ENCODE data around the gene ITGB5.

The ITGB5 gene

DNA sequence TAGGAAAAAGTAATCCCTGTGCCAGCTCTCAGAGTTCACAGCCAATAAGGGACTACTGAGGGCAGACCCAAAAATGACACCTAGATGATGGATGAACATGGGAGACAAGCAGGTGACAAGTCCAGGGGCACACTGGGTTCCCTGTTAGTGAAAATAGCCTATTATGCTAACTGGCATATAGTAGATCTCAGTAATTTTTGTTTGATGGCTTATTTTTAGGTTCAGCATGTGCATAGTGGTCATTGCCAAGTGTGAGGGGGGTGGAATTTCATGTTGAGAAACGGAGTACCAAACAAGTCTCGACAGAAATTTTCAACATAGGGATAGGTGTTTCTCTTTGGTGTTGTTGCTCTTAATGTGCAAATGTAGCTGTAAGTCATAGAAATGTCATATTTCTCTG, 6.4 kb upstream of the ITGB5 start:
- DNase-seq (ENCODE audit: low read depth): no peak

DNA sequence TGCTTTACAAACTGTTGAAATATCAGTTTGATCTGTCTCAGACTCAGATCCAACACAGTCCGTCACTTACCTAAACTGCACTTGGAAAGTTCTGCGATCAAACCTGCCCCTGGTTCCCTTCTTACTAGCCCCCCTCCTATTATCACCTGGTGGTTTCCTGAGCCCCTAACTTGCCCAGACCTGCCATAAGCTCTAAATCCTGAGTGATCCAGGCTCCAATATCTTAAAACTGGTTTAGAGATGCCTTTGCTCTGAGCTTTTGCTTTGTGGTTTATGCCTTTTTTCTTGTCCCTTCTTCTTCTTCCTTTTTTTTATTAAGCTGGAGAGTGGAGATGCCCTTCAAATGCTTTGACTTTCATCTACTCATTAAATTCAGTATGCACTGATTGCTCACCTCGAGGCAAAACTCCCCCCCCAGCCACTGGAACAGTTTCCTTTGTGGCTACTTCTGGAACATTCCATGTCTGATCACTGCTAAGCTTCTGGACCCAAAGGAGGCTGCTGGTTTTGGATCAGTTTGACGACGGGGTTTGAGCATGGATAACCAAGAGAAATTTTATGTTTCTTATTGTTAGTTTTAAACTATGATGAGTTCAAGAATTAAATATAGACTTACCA, 3.5 kb upstream of the ITGB5 start:
- DNase-seq (ENCODE audit: low read depth): no peak

DNA sequence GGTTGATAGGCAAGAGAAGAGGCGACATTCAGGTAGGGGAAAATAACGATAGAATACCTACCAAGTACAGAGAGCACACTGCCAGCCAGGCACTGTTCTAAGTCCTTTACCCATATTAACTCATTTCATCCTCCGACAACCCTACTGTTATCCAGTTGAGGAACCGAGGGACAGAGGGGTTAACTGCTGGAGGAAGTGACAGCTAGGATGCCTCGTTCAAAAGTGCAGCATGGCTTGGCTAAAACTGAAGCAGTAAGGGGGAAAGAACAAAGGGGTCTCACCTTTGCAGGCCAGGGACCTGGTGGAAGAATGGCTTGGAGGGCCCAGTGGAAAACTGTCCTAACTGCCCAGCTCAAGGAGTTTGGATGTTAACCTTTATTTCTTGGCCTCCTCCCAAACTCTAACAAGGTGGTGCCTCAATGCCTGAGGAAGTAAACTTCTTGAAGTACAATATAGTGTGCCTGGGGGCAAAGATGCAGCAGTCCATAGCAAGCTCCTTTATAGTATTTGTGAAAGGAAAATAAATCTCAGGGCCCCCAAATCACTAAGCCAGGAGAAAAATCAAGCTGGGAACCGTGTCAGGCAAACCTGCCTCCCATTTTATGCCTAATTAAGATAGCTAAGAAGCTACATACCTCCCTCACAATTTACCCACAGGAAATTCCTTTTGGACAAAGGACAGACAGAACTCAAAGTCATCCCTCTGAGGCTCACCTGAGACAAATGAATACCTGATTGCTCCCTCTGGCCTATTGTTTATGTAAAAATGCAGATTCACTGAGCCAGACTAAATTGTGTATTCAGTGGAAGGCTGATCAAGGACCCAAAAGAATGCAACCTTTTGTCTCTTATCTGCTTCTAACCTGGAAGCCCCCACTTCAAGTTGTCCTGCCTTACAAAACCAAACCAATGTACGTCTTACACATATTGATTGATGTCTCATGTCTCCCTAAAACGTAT, 1.6 kb upstream of the ITGB5 start:
- DNase-seq (ENCODE audit: low read depth): no peak

DNA sequence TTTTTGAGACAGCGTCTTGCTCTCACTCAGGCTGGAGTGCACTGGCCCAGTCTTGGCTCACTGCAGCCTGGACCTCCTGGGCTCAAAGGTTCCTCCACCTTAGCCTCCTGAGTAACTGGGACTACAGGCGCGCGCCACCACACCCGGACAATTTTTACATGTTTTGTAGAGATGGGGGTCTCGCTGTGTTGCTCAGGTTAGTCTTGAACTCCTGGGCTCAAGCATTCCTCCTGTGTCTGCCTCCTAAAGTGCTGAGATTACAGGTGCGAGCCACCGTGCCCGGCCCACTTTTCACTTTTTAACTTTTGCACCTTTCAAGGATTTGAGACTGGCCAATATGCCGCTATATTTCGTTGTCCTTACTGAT, 750 bp upstream of the ITGB5 start:
- DNase-seq (ENCODE audit: low read depth): no peak

DNA sequence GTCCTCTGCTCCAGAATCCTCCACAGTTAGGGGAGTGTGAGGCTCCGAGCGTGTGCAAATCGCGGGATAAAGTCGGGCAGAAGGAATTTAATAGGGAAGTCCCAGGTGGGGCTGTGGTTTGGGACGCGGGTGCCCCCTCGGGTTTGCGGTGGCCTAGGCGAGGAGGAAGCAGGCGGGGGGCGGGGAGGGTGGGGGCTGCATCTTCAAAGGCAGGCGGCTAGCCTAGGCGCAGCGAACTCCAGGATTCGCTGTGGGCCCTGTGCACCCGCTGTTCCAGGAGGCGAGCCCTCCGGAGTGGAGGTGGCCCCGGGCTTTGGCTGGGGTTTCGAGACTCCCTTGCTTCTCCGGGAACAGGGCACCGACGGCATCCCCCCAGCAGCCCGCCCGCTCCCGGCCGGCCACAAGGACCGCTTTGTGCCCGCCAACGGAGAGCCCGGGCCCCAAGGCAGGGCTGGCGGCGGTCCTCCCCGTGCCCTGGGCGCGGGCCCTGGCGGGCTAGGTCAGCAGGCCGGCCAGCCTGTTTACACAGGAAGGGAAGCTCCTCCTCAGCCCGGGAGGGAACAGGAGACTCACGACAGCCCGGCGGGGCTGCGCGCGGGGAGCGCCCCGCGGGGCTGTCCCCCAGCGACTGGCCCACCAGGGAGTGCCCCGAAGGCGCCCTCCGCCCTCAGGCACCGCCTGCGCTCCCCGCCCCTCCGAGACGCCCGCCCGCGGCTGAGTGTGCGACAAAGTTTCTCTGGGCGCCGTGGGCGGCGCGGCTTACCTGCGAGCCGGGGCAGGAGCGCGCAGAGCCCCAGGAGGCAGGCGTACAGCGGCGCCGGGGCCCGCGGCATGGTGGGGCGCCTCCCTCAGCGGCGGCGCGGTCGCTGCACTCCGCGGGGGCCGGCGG, 753 bp downstream of the ITGB5 start:
- no peak for DNase-seq (ENCODE audit: low read depth)

DNA sequence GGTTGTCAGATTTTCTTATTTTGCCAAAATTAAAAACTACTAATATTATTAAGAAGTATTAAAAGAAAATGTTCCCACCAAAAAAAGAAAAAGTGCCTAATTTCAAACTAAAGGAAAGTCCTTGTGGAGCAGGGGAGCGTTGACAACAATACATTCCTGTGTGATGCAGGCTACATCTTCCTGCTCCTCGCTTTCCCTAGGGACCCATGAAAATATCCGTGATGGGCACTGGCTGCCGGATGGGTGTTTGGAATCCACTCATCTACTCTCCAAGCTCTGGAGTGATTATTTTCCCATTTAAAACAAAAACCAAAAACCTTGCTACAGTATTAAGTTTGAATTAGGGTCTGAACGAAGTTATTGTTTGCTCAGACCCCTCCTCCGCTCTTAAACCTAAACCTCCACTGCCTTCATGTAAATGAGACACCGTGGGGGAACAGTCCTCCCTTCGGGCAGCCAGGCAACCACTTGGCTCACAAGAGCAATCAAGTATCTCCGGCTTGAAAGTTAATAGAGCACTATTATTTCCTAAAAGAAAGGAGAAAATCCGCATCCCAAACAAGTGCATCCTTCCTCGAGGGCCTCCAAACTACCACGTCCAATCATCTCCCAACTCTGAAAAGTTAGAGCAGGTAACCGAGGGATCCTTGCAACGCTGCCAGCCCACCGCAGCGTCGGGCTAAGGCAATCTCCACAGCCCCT, 1.5 kb downstream of the ITGB5 start:
- no peak for DNase-seq (ENCODE audit: low read depth)

DNA sequence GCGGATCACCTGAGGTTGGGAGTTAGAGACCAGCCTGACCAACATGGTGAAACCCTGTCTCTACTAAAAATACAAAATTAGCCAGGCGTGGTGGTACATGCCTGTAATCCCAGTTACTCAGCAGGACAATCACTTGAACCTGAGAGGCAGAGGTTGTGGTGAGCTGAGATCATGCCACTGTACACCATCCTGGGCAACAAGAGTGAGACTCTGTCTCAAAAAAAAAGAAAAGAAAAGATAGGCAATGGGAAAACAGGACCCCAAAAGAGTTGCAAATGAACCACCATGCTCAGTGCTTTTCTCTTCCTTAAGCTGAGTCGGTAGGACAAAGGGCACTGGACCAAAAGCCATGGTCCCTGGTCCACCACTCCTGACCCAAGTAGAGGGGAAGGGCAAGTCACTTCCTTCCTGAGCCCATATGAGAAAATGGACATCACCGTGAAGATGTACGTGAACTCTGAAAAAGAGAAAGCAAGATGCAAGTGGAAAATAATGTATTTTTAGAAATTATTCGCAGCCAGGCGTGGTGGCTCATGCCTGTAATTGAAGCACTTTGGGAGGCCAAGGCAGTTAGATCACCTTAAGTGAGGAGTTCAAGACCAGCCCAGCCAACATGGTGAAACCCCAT, 2.6 kb downstream of the ITGB5 start:
- no peak for DNase-seq (ENCODE audit: low read depth)

DNA sequence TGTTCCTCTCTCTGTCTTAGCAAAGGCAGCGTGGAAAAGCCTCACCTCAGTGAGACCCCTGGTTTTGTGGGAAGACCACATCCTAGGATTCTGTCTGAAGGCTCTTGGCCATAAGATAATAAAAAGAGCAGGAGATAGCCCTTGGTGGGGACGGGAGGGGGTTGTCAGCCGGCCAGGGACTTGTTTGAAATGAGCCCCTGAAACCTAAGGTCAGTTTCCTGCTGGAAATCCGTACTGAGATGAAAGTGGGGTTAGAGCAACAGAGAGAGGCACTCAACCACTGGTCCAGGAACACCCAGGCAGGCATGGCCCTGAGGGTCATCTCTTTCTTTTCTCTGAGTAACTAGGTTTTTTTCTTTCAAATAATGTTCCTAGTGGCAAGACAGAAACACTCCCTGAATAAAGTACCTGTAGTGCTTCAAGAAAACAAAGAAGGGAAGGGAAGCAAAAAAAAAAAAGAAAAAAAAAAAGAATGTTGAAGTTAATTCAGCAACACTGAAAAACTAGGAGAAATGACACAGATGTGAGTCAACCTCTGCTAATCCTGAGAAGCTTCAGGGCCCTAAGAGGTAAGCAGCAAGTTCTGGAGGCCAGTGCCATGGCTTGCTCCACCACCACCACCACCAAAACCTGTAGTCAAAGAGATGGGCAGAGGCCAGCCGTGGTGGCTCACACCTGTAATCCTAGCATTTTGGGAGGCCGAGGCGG, 3.2 kb downstream of the ITGB5 start:
- DNase-seq (ENCODE audit: low read depth): no peak

DNA sequence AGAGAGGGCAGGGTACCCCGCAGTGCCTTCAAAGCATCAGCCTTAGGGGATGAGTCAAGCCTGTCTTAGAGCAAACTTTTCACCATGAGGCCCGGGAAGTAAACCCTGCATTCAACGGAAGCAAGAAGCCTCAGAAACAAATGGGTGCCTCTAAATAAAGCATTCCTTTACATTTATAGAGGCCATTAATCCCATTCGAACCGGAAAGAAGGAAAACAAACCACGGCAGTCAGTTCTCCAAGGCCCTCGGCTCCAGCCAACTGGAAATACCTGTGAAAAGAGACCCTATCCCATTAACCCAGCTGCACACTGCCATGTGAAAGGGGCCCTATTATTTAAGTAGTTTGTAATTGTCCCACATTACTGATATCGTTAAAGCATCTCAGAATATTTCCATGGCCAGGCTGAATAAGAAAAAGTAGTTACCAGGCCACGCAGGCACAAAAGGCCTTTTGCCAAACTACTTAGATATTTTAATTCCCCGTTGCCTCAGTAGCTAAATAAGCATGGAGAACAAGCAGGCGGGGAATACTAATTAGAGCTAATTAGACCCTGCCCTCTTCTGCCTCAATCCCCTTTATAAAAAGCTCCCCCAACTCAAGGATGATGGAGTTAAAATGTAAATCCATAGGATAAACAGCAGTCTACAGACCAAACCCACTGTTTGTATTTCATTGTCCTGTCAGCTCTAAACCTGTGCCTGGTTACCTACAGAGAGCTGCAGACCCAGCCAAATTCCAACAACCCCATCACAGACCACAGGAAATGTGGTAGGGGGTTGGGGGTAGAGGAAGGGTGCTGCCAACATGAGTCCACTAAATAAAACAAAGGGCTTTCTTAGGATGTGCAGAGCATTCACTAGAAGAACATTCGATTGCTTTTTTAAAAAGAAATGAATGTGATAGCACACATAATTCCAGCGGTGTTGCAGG, 4.1 kb downstream of the ITGB5 start:
- no peak for DNase-seq (ENCODE audit: low read depth)

DNA sequence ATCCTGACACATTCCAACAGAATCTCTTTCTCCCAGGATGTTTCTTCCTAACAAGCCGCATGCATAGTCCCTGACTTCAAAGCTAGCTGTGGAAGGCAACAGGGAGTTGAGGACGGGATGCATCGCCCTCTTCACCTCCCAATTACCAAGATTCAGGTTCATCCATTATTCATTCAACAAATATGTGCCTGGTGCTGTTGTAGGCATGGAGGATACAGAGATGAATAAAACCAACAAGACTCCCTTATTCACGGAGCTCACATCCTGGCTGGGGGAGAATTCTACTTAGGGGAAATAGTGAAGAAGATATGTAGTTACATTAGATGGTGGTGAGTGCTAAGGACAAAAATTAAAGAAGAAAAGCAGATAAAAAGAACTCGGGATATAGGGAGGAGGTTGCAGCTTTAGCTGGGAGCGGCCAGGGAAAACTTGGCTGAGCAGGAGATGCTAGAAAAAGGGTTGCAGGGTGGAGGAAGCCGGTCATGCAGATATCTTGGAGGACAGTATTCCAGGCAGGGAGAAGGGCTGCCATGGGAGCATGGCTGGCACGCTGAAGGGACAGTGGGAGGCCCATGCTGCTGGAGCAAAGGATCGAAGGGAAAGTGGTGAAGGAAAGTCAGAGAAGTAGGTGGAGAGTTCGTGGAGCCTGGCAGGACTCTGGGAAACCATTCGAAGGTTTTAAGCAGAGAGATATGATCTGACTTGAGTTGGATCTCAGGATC, 5.0 kb downstream of the ITGB5 start:
- no peak for DNase-seq (ENCODE audit: low read depth)

DNA sequence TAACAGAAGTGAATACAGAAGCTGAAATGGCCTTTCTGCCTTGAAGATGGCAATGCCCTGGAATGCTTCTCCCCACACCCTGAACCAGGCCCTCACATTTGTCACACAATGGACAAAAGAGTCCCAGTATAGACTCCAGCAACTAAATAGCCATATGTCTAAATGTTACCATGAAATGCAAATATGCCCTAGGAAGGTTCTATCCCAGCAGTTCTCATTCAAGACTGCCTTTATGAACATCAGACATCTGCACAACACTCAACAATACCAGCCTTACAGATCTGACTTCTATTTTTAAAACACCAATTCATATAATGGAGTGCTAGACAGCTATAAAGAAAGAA, 7.9 kb downstream of the ITGB5 start:
- DNase-seq (ENCODE audit: low read depth): no peak

DNA sequence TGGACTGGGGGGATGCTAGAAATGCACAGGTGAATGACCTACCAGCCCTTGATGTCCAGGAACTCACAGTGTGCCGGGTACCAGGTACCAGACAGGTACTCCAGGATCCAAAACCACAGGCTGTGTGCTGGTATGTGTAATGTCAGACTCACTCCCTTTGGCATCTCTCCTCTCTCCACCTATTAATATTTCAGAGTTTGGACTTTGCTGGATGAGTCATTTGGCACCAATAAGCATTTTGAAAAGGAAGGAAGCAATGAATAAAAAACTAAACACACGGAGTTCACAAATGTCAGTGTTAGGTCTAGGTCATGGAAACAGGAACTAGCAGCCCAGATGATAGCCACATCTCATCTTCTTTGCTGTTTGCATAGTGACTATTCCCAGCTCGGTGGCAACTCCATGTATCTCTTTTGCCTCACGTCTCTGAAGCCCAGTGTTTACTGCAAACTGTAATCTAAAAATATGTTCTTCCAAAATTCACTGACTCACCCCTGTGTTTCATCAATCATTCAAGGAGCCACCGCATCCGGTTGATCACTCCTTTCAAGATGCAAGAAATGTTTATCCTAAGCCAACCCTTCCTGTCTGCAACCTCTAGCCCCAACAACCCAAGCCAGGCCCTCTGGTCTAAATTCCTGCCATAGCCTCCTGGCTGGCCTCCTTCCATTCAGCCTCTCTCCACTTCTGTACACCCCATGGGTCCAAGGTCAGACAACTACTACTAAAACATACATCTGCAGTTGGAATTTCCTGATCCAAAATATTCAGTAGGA, 8.4 kb downstream of the ITGB5 start:
- DNase-seq (ENCODE audit: low read depth): peak; percentile 88

DNA sequence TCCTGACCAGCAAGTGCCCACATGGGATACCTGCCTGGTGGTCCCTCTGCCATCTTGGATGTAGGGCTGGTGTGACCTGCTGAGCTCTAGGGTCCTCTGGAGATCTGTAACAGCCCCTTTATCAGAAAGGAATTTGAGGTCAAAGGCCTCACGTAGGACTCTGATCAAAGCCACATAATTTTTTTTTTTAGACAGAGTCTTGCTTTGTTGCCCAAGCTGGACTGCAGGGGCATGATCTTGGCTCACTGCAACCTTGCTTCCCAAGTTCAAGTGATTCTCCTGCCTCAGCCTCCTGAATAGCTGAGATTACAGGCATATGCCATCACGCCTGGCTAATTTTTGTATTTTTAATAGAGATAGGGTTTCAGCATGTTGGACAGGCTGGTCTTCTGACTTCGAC, 9.5 kb downstream of the ITGB5 start:
- DNase-seq (ENCODE audit: low read depth): no peak

DNA sequence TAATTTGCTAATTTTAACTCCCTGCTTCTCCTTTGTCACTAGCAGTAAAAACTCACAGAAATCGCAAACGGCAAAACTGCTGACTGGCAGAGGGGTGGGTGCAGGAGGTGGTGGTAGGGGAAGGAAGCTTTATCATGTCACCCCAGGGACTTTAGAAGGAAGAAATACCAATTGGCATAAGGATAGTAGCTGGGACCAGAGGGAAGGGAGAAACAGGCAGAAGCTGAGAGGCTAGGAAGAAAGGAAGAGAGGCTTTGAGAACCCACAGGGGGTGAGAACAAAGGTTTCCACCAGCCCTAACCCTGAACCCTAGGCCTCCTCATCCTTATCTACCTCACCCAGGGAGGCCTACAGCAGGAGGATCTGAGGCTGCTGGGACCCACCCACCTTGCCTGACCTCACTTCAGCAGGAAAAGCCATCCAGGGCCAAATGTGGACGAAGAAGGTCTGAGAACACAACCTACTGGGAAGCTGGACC, 10.7 kb downstream of the ITGB5 start:
- DNase-seq (ENCODE audit: low read depth): no peak

DNA sequence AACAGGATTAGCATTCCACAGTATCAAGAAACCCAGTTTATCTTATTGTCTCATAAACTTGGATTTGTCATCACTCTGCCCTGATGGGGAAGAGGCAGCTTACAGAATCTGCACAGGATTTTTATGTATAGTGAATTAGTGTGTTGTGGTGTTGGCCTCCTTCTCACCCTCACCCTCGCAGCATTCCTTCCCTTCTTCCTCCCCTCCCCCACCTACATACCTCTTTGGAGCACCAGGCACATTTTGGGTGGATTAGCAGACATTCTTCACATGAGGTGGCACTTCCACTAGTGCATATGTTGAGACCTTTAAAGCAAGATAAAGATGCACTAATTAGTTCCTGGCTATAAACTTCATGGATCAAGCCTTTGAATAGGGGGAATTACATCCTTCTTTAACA, 13.9 kb downstream of the ITGB5 start:
- no peak for DNase-seq (ENCODE audit: low read depth)

DNA sequence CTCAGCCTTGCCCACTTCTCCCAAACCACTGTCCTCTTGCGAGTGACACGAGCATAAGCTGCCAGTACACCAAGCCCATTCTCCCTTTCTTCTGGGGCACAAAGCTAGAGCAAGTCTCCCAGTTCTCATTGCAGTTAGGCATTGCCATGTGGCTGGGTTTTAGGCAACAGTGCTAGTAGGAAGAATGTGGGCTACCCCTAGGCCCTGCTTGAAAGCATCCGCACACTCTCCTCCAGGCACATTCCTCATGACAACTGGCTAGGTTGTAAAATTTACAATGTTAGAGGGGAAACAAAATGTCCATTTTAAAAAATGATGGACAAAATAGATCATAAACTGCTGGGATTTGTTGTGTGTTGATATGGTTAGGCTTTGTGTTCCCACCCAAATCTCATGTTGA, 19.7 kb downstream of the ITGB5 start:
- no peak for DNase-seq (ENCODE audit: low read depth)

DNA sequence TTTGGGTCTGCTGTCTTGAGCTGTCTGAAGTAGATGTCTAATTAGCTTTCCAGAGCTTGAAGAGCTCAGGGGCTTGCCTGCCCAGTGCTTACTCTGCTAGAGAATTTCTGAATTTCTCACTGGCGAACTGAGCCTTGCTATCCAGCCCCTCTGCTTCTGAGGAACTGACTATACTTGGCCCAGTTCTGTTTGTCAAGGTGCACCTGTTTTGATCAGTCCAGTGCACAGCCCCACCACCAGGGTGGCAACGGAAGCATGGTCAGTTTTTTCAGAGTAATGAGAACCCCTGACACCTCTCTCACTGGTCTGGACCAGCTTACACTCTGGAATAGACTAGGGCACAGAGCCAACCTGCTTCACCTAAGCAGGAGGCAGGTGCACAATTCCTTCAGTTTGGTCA, 25.2 kb downstream of the ITGB5 start:
- no peak for DNase-seq (ENCODE audit: low read depth)

DNA sequence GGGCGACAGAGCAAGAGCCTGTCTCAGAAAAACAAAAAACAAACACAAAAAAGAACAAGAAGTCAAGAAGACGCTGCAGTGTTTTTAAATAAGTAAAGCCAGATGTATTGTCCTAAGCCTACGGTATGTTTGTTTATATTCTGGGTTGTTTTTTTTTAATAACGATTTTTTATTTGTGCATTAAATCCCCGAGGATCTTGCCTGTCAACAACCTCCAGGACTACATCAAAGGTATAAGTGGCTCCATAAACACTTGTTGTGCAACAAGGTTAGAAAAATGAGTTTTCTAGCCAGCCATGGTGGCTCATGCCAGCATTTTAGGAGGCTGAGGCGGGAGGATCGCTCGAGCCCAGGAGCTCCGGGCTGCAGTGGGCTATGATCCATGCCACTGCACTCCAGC, 26.1 kb downstream of the ITGB5 start:
- DNase-seq (ENCODE audit: low read depth): no peak
